Right lobe of liver (tissue), 6 donors: ENCODE measurements around the gene GPC6. TPM values are rescaled to one million over a fixed set of nuclear protein-coding genes. Genes with fewer than 3 reads are reported as not detected.
"Not testable (repeated sequence)": the region's sequence is repeated elsewhere in the genome, so short reads cannot be mapped to it uniquely, and the experiment has no call there.

Experiments used
- ATAC-seq, 4 donors: fragments of 200-7000 bp; cut with Tn5 transposase; one replicate each; pipeline ENCODE4 v1.9.1; 2020; ENCODE audit warnings: mild to moderate bottlenecking in 4 of 4, moderate library complexity in 4 of 4
- DNase-seq, 3 donors: peaks; one replicate each; pipeline ENCODE4 v3.0.0-alpha.2; 2020
- H3K27ac ChIP-seq, 3 donors: fragments of 200-600 bp; one replicate each; pipeline ENCODE4 v1.8.0; 2022
- H3K27me3 ChIP-seq, 2 donors: fragments of 200-600 bp; one replicate each; pipeline ENCODE4 v1.8.0; 2022
- H3K36me3 ChIP-seq, 4 donors: fragments of 200-600 bp; sonication (generic) in 1 of 4; one replicate each; pipeline versions ENCODE4 v1.5.1 to v1.8.0; 2017 to 2022; ENCODE audit warnings: control low read depth in 1 of 4
- H3K4me1 ChIP-seq, 4 donors: fragments of 200-600 bp; sonication (generic) in 1 of 4; one replicate each; pipeline versions ENCODE4 v1.5.1 to v1.8.0; 2017 to 2022; ENCODE audit warnings: control low read depth in 1 of 4
- H3K4me3 ChIP-seq, 3 donors: fragments of 200-600 bp; one replicate each; pipeline ENCODE4 v1.8.0; 2022
- H3K9me3 ChIP-seq, 4 donors: fragments of 200-600 bp; sonication (generic) in 1 of 4; one replicate each; pipeline versions ENCODE4 v1.5.1 to v1.8.0; 2017 to 2022; ENCODE audit warnings: control low read depth in 1 of 4
- POLR2A ChIP-seq: fragments of 450-650 bp; IDR thresholded peaks from one replicate; pipeline ENCODE4 v1.6.1; 2017; ENCODE audit warnings: antibody characterized with exemption, mild to moderate bottlenecking
- WGBS: methylation state at CpG from one replicate; pipeline ENCODE4 v1.1.6; 2018; ENCODE audit warnings: low coverage, low lambda C conversion rate; ENCODE audit not compliant: insufficient coverage; ENCODE audit errors: missing lambda C conversion rate; 5-methylcytosine and 5-hydroxymethylcytosine counted together
- intact Hi-C, 2 donors: fragments of 100-400 bp; cut with DNase I; formaldehyde crosslinking; loops; one replicate each; pipeline versions ENCODE4 v1.11.2 to v1.14.1; 2022
- total RNA-seq, 6 experiments: library from RNA; depleted of rRNA in 2 of 6; stranded (reverse); fragments of >200 nt in 2 of 6; fragmentation: NEBNext Ultra II Directional in 3 of 6; extraction: Animal tissue kit (Norgen Biotek cat#: 25700) in 3 of 6; gene quantifications; one replicate each; pipeline versions ENCODE4 v1.1.0 to v1.2.4, GENCODE V29; 2016 to 2023
- TF ChIP-seq, protein P1 (sequence below), 4 donors: fragments of 200-600 bp in 3 of 4; fragments of 450-650 bp in 1 of 4; IDR thresholded peaks; one replicate each; pipeline versions ENCODE4 v1.5.1 to v1.8.0; 2016 to 2022; ENCODE audit warnings: antibody characterized with exemption in 4 of 4, mild to moderate bottlenecking in 2 of 4
- donor health status: DM: no; HTN: yes; CAD: no.
- donor health status: DM: no; HTN: no; CAD: no.
- donor health status: DM: no; HTN: no; CAD: no.
- donor health status: DM: no; HTN: yes; CAD: no.
- donor health status: DM: no; HTN: yes; CAD: no.

Gene GPC6
- total RNA-seq, 6 experiments from 2014 or later = 18.6 to 30.1 (median 20.2) TPM

DNA sequence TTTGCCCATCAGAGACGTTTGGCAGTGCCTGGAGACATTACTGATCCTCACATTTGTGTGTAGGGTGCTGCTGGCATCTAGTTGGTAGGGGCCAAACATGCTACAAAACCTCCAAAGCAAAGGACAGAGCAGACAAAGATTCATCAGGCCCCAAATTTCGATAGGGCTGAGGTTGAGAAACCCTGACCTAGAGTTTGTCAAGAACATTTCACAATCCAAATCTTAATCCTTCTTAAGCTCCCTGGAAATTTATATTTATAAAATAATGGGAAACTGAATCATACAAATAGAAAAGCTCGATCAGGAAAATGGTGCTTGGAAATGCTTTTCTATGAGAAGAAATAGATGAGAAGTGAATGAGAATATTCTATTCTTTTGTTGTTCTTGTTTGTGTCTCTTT, 979.3 kb downstream of the GPC6 start:
- H3K4me1 ChIP-seq = no peaks in the 10 kb centered on the region
- no peak for TF ChIP-seq POLR2A
- TF ChIP-seq, protein P1, sequence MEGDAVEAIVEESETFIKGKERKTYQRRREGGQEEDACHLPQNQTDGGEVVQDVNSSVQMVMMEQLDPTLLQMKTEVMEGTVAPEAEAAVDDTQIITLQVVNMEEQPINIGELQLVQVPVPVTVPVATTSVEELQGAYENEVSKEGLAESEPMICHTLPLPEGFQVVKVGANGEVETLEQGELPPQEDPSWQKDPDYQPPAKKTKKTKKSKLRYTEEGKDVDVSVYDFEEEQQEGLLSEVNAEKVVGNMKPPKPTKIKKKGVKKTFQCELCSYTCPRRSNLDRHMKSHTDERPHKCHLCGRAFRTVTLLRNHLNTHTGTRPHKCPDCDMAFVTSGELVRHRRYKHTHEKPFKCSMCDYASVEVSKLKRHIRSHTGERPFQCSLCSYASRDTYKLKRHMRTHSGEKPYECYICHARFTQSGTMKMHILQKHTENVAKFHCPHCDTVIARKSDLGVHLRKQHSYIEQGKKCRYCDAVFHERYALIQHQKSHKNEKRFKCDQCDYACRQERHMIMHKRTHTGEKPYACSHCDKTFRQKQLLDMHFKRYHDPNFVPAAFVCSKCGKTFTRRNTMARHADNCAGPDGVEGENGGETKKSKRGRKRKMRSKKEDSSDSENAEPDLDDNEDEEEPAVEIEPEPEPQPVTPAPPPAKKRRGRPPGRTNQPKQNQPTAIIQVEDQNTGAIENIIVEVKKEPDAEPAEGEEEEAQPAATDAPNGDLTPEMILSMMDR (IDR thresholded peaks at IDR 0.05) = no peak
- no peaks in the 10 kb centered on the region for H3K27me3 ChIP-seq
- ATAC-seq (no peak), DNase-seq (no peak)
- H3K9me3 ChIP-seq = no peaks in the 10 kb centered on the region
- no peak overlapping the region for H3K4me3 ChIP-seq
- H3K36me3 ChIP-seq = no peaks in the 10 kb centered on the region
- WGBS = 78% methylated on average over 3 of the region's 3 CpGs
- H3K27ac ChIP-seq = no peak overlapping the region
- intact Hi-C loops = no loop called here

DNA sequence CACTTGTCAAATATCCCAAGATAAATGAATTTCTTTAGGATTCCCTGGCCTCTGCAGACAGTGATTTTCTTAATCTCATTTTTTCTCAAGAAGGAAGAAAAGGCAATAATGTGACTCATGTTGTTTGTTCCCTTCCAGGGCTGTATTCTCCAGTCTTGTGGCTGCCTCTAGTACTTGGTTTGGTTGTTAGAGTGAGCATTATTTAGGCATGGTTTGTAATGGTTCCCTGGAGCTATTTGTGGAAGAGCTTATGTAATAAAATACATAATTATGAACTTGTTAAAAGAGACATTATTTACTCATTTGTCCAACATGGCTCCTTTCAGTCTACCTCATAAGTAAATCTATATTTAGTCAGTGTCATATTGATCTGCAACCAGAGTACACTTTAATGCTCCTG, 982.5 kb downstream of the GPC6 start:
- no peak for TF ChIP-seq POLR2A
- TF ChIP-seq, protein P1 (IDR thresholded peaks at IDR 0.05) = no peak
- Histone ChIP-seq H3K4me3 (no peak overlapping the region), H3K27me3 (no peaks in the 10 kb centered on the region), H3K27ac (no peak overlapping the region), H3K36me3 (no peaks in the 10 kb centered on the region), H3K4me1 (no peaks in the 10 kb centered on the region), H3K9me3 (no peaks in the 10 kb centered on the region)
- DNase-seq (no peak), ATAC-seq (no peak)
- intact Hi-C loops = no loop called here

DNA sequence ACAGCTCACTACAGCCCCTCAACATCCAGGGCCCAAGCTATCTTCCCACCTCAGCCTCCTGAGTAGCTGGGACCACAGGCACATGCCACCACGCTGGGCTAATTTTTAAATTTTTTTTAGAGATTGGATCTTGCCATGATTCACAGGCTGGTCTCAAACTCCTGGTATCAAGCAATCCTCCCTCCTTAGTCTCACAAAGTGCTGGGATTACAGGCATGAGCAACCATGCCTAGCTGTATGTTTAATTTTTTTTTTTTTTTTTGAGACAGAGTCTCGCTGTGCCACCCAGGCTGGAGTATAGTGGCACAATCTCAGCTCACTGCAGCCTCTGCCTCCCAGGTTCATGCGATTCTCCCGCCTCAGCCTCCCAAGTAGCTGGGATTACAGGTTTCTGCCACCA, 983.3 kb downstream of the GPC6 start:
- H3K27ac ChIP-seq, ATAC-seq, H3K4me3 ChIP-seq, H3K9me3 ChIP-seq, H3K27me3 ChIP-seq, H3K4me1 ChIP-seq, H3K36me3 ChIP-seq, intact Hi-C loops, DNase-seq: not testable (repeated sequence)
- WGBS = 98% methylated on average over 4 of the region's 4 CpGs

DNA sequence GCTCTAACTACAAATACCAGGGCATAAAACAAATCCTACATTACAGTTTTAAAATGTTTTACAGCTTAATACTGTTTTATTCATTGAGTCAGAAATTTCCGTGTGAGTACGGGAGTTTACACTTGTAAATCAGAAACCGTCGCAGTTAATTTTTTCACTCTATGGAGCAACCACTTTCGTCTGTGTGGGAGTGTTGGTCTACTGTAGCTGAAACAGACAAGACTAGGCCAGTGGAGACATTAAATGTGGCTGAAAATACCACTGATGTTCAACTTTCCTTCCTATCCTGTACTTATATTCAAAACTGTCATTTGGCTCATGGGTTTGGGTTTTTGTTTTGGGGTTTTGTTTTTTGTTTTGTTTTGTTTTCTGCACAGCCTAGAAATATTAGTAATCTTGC, 984.2 kb downstream of the GPC6 start:
- Histone ChIP-seq H3K9me3 (no peaks in the 10 kb centered on the region), H3K27ac (no peak overlapping the region), H3K4me3 (no peak overlapping the region), H3K36me3 (no peaks in the 10 kb centered on the region), H3K27me3 (no peaks in the 10 kb centered on the region), H3K4me1 (no peaks in the 10 kb centered on the region)
- no peak for DNase-seq
- no peak for ATAC-seq
- WGBS = 73% methylated on average over 5 of the region's 5 CpGs
- intact Hi-C loops = no loop called here
- TF ChIP-seq, protein P1 (IDR thresholded peaks at IDR 0.05) = no peak
- TF ChIP-seq POLR2A = no peak

DNA sequence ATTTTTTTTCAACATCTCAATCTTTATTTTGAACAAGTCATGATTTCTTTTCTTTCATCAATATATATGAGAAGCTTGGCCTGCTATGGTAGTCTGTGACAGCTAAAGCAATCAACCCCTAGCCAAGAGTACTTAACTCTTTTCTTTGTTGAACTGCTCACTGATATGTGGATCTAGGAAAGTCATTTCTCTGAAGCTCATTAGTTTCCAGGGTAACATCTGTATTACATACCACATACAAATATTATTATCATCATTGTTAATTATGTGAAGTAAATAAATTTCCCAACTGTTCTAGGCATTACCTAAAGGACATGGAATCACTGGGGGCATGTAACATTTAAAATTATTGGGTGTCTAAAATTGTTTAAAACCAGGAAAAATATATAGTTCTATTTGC, 985.6 kb downstream of the GPC6 start:
- no peaks in the 10 kb centered on the region for H3K36me3 ChIP-seq
- ATAC-seq (no peak), DNase-seq (no peak)
- no peaks in the 10 kb centered on the region for H3K9me3 ChIP-seq
- no peak for TF ChIP-seq POLR2A
- TF ChIP-seq, protein P1 (IDR thresholded peaks at IDR 0.05) = no peak
- H3K27ac ChIP-seq = no peak overlapping the region
- intact Hi-C loops = no loop called here
- H3K4me3 ChIP-seq = no peak overlapping the region
- H3K27me3 ChIP-seq = no peaks in the 10 kb centered on the region
- H3K4me1 ChIP-seq = no peaks in the 10 kb centered on the region
